GM23338 (cell line): ENCODE data around the gene ASMT. TPM values are rescaled to one million over a fixed set of nuclear protein-coding genes. Genes with fewer than 3 reads are reported as not detected.

Experiments
- ATAC-seq: fragments of 200-7000 bp; cut with Tn5 transposase; 3 replicates; pipeline ENCODE4 v1.9.1; 2020
- DNase-seq: peaks from one replicate; pipeline ENCODE4 v3.0.0-alpha.2; 2015; ENCODE audit warnings: low spot score
- H2AFZ ChIP-seq: fragments of 200-600 bp; sonication (generic); 2 replicates; pipeline ENCODE4 v1.8.0; 2016; ENCODE audit warnings: antibody characterized with exemption, mild to moderate bottlenecking, moderate library complexity
- H3F3A ChIP-seq: fragments of 200-600 bp; sonication (generic); replicated peaks from 2 replicates; pipeline ENCODE4 v1.8.0; 2017; ENCODE audit warnings: antibody characterized with exemption, mixed run types, low read depth
- H3K27ac ChIP-seq: fragments of 200-600 bp; sonication (generic); 2 replicates; pipeline ENCODE4 v1.6.1; 2016; ENCODE audit warnings: low read depth
- H3K27me3 ChIP-seq: fragments of 200-600 bp; sonication (generic); 2 replicates; pipeline ENCODE4 v1.8.0; 2016; ENCODE audit warnings: mild to moderate bottlenecking, mixed run types, moderate library complexity; ENCODE audit not compliant: insufficient read depth
- H3K36me3 ChIP-seq: fragments of 200-600 bp; sonication (generic); 2 replicates; pipeline ENCODE4 v1.8.0; 2016; ENCODE audit warnings: mild to moderate bottlenecking; ENCODE audit not compliant: insufficient read depth
- H3K4me1 ChIP-seq: fragments of 200-600 bp; sonication (generic); 2 replicates; pipeline ENCODE4 v1.8.0; 2016; ENCODE audit warnings: mild to moderate bottlenecking, moderate library complexity; ENCODE audit not compliant: insufficient read depth
- H3K4me2 ChIP-seq: fragments of 200-600 bp; sonication (generic); 2 replicates; pipeline ENCODE4 v1.7.1; 2017; ENCODE audit warnings: mixed run types
- H3K4me3 ChIP-seq: fragments of 200-600 bp; sonication (generic); 2 replicates; pipeline ENCODE4 v1.6.1; 2016; ENCODE audit warnings: mixed run types
- H3K79me2 ChIP-seq: fragments of 200-600 bp; sonication (generic); replicated peaks from 2 replicates; pipeline ENCODE4 v1.8.0; 2017; ENCODE audit warnings: mild to moderate bottlenecking; ENCODE audit not compliant: insufficient read depth
- H3K9me2 ChIP-seq: fragments of 200-600 bp; sonication (generic); 2 replicates; pipeline ENCODE4 v1.8.0; 2017; ENCODE audit not compliant: insufficient read depth
- H4K20me1 ChIP-seq: fragments of 200-600 bp; sonication (generic); replicated peaks from 2 replicates; pipeline ENCODE4 v1.8.0; 2017; ENCODE audit warnings: mild to moderate bottlenecking; ENCODE audit not compliant: insufficient read depth
- H3K27ac Mint-ChIP-seq: 2 replicates; pipeline ENCODE4 v1.8.0; 2020; ENCODE audit warnings: inconsistent platforms, mild to moderate bottlenecking, moderate library complexity, mixed read lengths
- H3K27me3 Mint-ChIP-seq: 3 replicates; pipeline ENCODE4 v1.8.0; 2022; ENCODE audit warnings: low read depth, mild to moderate bottlenecking, moderate library complexity, mixed read lengths, inconsistent platforms; ENCODE audit not compliant: insufficient read depth, poor library complexity
- H3K36me3 Mint-ChIP-seq: 3 replicates; pipeline ENCODE4 v1.8.0; 2021; ENCODE audit warnings: low read depth, mild to moderate bottlenecking, inconsistent platforms, moderate library complexity, mixed read lengths
- H3K4me1 Mint-ChIP-seq: 3 replicates; pipeline ENCODE4 v1.8.0; 2020; ENCODE audit warnings: mild to moderate bottlenecking, inconsistent platforms, mixed read lengths
- H3K4me3 Mint-ChIP-seq: 3 replicates; pipeline ENCODE4 v1.8.0; 2021; ENCODE audit warnings: moderate library complexity, mild to moderate bottlenecking, inconsistent platforms, mixed read lengths
- H3K9me3 Mint-ChIP-seq: 3 replicates; pipeline ENCODE4 v1.8.0; 2020; ENCODE audit warnings: moderate library complexity, mild to moderate bottlenecking, inconsistent platforms, mixed read lengths
- CREB1 ChIP-seq: fragments of 250-450 bp; sonication (Bioruptor Pico); IDR thresholded peaks from 2 replicates; pipeline ENCODE4 v1.5.0; 2020; ENCODE audit warnings: low read depth, mild to moderate bottlenecking, moderate library complexity
- POLR2AphosphoS5 ChIP-seq: IDR thresholded peaks from 2 replicates; pipeline ENCODE4 v1.6.1; 2016; ENCODE audit warnings: antibody characterized with exemption, low read depth
- polyA plus RNA-seq: library from polyadenylated mRNA; unstranded; fragments of >200 nt; fragmentation: Nextera tagmentation; extraction: Ambion mirVana; gene quantifications from 2 replicates; pipeline ENCODE4 v1.2.1, GENCODE V29; 2016
- total RNA-seq: library from RNA; depleted of rRNA; stranded (reverse); fragments of >200 nt; shearing (Covaris generic); gene quantifications from 2 replicates; pipeline ENCODE4 v1.2.3, GENCODE V29; 2014
- TF ChIP-seq, protein P1 (sequence below): fragments of 250-450 bp; sonication (Bioruptor Pico); IDR thresholded peaks from 2 replicates; pipeline ENCODE4 v1.5.0; 2020; ENCODE audit warnings: mild to moderate bottlenecking, moderate library complexity
- TF ChIP-seq, protein P2 (sequence below), 2 experiments: fragments of 200-600 bp in 1 of 2; sonication (generic) in 1 of 2; conservative IDR thresholded peaks; 2 replicates each; pipeline versions ENCODE4 v1.5.1 to v1.6.1; 2016 to 2017; ENCODE audit warnings: antibody characterized with exemption in 2 of 2, low read depth in 2 of 2, mild to moderate bottlenecking in 2 of 2, moderate library complexity in 1 of 2

Gene ASMT
- total and polyA plus RNA-seq, 2 experiments from 2014 or later, result 0.53 to 2.4 TPM

DNA sequence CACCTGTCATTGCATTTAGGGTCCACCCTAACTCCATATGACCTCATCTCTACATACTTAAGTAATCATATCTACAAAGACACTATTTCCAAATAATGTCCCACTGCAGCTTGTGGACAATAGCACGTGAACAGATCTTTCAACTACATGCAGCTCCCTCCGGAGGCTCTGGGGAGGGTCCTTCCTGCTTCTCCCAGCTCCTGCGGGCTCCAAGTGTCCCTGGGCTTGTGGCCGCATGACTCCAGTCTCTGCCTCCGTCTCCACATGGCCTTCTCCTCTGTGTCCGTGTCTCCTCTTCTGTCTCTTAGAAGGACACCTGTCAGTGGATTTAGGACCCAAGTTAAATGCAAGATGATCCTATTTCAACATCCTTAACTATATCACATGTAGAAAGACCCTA is 52.7 kb downstream of the ASMT start (continued):
- TF ChIP-seq, protein P1, sequence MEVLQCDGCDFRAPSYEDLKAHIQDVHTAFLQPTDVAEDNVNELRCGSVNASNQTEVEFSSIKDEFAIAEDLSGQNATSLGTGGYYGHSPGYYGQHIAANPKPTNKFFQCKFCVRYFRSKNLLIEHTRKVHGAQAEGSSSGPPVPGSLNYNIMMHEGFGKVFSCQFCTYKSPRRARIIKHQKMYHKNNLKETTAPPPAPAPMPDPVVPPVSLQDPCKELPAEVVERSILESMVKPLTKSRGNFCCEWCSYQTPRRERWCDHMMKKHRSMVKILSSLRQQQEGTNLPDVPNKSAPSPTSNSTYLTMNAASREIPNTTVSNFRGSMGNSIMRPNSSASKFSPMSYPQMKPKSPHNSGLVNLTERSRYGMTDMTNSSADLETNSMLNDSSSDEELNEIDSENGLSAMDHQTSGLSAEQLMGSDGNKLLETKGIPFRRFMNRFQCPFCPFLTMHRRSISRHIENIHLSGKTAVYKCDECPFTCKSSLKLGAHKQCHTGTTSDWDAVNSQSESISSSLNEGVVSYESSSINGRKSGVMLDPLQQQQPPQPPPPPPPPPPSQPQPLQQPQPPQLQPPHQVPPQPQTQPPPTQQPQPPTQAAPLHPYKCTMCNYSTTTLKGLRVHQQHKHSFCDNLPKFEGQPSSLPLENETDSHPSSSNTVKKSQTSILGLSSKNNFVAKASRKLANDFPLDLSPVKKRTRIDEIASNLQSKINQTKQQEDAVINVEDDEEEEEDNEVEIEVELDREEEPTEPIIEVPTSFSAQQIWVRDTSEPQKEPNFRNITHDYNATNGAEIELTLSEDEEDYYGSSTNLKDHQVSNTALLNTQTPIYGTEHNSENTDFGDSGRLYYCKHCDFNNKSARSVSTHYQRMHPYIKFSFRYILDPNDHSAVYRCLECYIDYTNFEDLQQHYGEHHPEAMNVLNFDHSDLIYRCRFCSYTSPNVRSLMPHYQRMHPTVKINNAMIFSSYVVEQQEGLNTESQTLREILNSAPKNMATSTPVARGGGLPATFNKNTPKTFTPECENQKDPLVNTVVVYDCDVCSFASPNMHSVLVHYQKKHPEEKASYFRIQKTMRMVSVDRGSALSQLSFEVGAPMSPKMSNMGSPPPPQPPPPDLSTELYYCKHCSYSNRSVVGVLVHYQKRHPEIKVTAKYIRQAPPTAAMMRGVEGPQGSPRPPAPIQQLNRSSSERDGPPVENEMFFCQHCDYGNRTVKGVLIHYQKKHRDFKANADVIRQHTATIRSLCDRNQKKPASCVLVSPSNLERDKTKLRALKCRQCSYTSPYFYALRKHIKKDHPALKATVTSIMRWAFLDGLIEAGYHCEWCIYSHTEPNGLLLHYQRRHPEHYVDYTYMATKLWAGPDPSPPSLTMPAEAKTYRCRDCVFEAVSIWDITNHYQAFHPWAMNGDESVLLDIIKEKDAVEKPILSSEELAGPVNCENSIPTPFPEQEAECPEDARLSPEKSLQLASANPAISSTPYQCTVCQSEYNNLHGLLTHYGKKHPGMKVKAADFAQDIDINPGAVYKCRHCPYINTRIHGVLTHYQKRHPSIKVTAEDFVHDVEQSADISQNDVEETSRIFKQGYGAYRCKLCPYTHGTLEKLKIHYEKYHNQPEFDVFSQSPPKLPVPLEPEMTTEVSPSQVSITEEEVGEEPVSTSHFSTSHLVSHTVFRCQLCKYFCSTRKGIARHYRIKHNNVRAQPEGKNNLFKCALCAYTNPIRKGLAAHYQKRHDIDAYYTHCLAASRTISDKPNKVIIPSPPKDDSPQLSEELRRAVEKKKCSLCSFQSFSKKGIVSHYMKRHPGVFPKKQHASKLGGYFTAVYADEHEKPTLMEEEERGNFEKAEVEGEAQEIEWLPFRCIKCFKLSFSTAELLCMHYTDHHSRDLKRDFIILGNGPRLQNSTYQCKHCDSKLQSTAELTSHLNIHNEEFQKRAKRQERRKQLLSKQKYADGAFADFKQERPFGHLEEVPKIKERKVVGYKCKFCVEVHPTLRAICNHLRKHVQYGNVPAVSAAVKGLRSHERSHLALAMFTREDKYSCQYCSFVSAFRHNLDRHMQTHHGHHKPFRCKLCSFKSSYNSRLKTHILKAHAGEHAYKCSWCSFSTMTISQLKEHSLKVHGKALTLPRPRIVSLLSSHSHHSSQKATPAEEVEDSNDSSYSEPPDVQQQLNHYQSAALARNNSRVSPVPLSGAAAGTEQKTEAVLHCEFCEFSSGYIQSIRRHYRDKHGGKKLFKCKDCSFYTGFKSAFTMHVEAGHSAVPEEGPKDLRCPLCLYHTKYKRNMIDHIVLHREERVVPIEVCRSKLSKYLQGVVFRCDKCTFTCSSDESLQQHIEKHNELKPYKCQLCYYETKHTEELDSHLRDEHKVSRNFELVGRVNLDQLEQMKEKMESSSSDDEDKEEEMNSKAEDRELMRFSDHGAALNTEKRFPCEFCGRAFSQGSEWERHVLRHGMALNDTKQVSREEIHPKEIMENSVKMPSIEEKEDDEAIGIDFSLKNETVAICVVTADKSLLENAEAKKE (CRISPR knock-in tag), result no peak
- no peak for TF ChIP-seq POLR2AphosphoS5

GRCh38 chrX:1673337-1673736 is 58.5 kb downstream of the ASMT start:
- no peak for TF ChIP-seq CREB1 (CRISPR knock-in tag)
- TF ChIP-seq, protein P2, sequence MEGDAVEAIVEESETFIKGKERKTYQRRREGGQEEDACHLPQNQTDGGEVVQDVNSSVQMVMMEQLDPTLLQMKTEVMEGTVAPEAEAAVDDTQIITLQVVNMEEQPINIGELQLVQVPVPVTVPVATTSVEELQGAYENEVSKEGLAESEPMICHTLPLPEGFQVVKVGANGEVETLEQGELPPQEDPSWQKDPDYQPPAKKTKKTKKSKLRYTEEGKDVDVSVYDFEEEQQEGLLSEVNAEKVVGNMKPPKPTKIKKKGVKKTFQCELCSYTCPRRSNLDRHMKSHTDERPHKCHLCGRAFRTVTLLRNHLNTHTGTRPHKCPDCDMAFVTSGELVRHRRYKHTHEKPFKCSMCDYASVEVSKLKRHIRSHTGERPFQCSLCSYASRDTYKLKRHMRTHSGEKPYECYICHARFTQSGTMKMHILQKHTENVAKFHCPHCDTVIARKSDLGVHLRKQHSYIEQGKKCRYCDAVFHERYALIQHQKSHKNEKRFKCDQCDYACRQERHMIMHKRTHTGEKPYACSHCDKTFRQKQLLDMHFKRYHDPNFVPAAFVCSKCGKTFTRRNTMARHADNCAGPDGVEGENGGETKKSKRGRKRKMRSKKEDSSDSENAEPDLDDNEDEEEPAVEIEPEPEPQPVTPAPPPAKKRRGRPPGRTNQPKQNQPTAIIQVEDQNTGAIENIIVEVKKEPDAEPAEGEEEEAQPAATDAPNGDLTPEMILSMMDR (conservative IDR thresholded peaks at IDR 0.05; ENCODE audit: low read depth in 2 of 2), result peak; percentile 80 to 99
- no peaks in the 10 kb centered on the region for H3K36me3 ChIP-seq
- H3K4me1 Mint-ChIP-seq, result peaks cover under 1% of the 10 kb centered on the region; the same call in 1 of the 3 replicates
- ATAC-seq (peak; percentile 50; the same call in 1 of the 3 replicates), DNase-seq (peak; percentile 54)
- no peaks in the 10 kb centered on the region for H3K36me3 Mint-ChIP-seq
- no peaks in the 10 kb centered on the region for H3F3A ChIP-seq
- no peaks in the 10 kb centered on the region for H3K9me2 ChIP-seq
- H3K4me3 Mint-ChIP-seq, result no peak overlapping the region
- no peaks in the 10 kb centered on the region for H3K27me3 ChIP-seq
- H2AFZ ChIP-seq, result no peak overlapping the region
- H3K4me1 ChIP-seq, result no peaks in the 10 kb centered on the region; the same call in 1 of the 2 replicates
- no peak overlapping the region for H3K4me3 ChIP-seq
- H4K20me1 ChIP-seq, result no peaks in the 10 kb centered on the region
- peaks cover 3% of the 10 kb centered on the region; the same call in 2 of the 3 replicates for H3K9me3 Mint-ChIP-seq
- H3K27me3 Mint-ChIP-seq, result peaks cover 2% of the 10 kb centered on the region
- no peak overlapping the region for H3K27ac ChIP-seq
- no peak overlapping the region for H3K4me2 ChIP-seq
- H3K79me2 ChIP-seq, result no peaks in the 10 kb centered on the region
- H3K27ac Mint-ChIP-seq, result no peak overlapping the region
